GM10248 (cell line): ENCODE results near the gene RPL35.

Experiments
- CTCF ChIA-PET: fragments of 300-600 bp; sonication (Branson Sonifier 250); formaldehyde crosslinking; extraction: SDS; loops from one replicate; lab custom pipeline; 2021; ENCODE audit warnings: antibody characterized with exemption; lab: Yijun Ruan, JAX
- POLR2A ChIA-PET: fragments of 350-650 bp; sonication (Branson Sonifier 250); formaldehyde crosslinking; extraction: SDS; loops from one replicate; lab custom pipeline; 2020; ENCODE audit warnings: antibody characterized with exemption; lab: Yijun Ruan, JAX
- DNase-seq: peaks from one replicate; pipeline ENCODE4 v3.0.0; 2012; ENCODE audit errors: extremely low spot score
- CTCF ChIP-seq: IDR thresholded peaks from 2 replicates; pipeline ENCODE4 v1.5.1; 2012; ENCODE audit warnings: mild to moderate bottlenecking, low read depth; ENCODE audit errors: extremely low read depth, missing control alignments, control extremely low read depth

The RPL35 gene

GRCh38 chr9:124886461-124886860, 24.7 kb upstream of the RPL35 start:
- ChIA-PET CTCF (interaction anchor here (1.6 to 1.7 kb wide), 2 partner anchors 9 to 12 kb away, joined by 5 to 6 read pairs; no protein-coding TSS in a partner anchor), POLR2A (interaction anchor here (0.6 kb wide), 1 partner anchor 394 kb away, joined by 5 read pairs; no protein-coding TSS in a partner anchor)
- TF ChIP-seq CTCF = no peak
- DNase-seq = no peak

GRCh38 chr9:124885551-124885950, 23.8 kb upstream of the RPL35 start:
- no peak for DNase-seq
- CTCF ChIA-PET = interaction anchor here (1.6 to 3.6 kb wide), 3 partner anchors 8 to 11 kb away, joined by 5 to 15 read pairs (median 6); no protein-coding TSS in a partner anchor
- POLR2A ChIA-PET = interaction anchor here (0.7 kb wide), 1 partner anchor 32 kb away, joined by 5 read pairs; no protein-coding TSS in a partner anchor
- TF ChIP-seq CTCF = no peak

- CTCF ChIA-PET = interaction anchor here (0.7 to 3.6 kb wide), 3 partner anchors 9 to 111 kb away, joined by 3 to 15 read pairs (median 3); no protein-coding TSS in a partner anchor
- no peak for DNase-seq
- POLR2A ChIA-PET = no interaction called here
- TF ChIP-seq CTCF = no peak
Measured at GRCh38 chr9:124884376-124884775, 22.6 kb upstream of the RPL35 start.

GRCh38 chr9:124882231-124882630, 20.5 kb upstream of the RPL35 start:
- CTCF ChIA-PET = interaction anchor here (1.2 to 4.9 kb wide), 3 partner anchors 10 to 29 kb away, joined by 5 to 26 read pairs (median 15); partner anchors contain the start of gene WDR38

GRCh38 chr9:124881138-124881743, 19.5 kb upstream of the RPL35 start:
- no peak for DNase-seq
- ChIA-PET POLR2A (interaction anchor here (1.1 kb wide), 1 partner anchor 11 kb away, joined by 5 read pairs; no protein-coding TSS in a partner anchor), CTCF (interaction anchor here (1.1 to 4.9 kb wide), 3 partner anchors 9 to 28 kb away, joined by 3 to 26 read pairs (median 5); partner anchors contain the start of gene WDR38)
- TF ChIP-seq CTCF = no peak

More at GRCh38 chr9:124882231-124882630, 20.5 kb upstream of the RPL35 start:
- POLR2A ChIA-PET = interaction anchor here (0.8 kb wide), 1 partner anchor 15 kb away, joined by 4 read pairs; no protein-coding TSS in a partner anchor
- TF ChIP-seq CTCF = no peak
- no peak for DNase-seq

DNA sequence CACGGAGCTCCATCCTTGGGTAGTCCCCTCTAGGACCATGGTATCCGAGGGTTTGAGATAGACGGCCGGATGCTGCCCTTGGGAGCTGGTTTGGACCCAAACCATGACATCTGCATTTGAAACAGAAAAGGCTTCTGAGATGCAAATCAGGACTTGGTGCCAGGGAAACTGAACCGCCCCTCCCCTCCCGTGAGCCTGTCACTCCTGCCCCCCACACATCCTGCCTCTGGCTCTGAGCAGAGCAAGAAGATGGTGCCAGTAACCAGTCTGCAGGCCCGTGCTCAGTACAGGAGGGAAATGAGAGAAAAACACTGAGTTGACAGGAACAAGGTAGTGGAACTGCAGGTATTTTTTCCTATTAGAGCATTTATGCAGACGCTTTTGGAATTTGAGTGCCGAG, 18.7 kb upstream of the RPL35 start:
- POLR2A ChIA-PET = interaction anchor here (0.8 to 1.1 kb wide), 2 partner anchors 9 to 11 kb away, joined by 3 to 5 read pairs; no protein-coding TSS in a partner anchor
- no peak for TF ChIP-seq CTCF
- no peak for DNase-seq

More for the DNA sequence above, 18.7 kb upstream of the RPL35 start:
- CTCF ChIA-PET = interaction anchor here (1.1 to 4.9 kb wide), 4 partner anchors 10 to 27 kb away, joined by 3 to 26 read pairs (median 4); partner anchors contain the start of gene WDR38
